Left ventricle myocardium superior (tissue), 1 donor: Measurements from ENCODE around the gene SPATA2. TPM values are rescaled to one million over a fixed set of nuclear protein-coding genes. Genes with fewer than 3 reads are reported as not detected.
A peak's percentile ranks its signal among the peaks of the same experiment; 100 is the strongest.

Source experiments
- ATAC-seq: fragments of 200-7000 bp; cut with Tn5 transposase; one replicate; pipeline ENCODE4 v1.9.1; 2020; ENCODE audit warnings: mild to moderate bottlenecking, moderate library complexity
- DNase-seq: peaks from one replicate; pipeline ENCODE4 v3.0.0-alpha.2; 2020
- intact Hi-C: fragments of 100-400 bp; cut with micrococcal nuclease; formaldehyde crosslinking; loops from one replicate; pipeline ENCODE4 v1.11.0; 2022
- total RNA-seq: library from RNA; stranded (reverse); fragmentation: NEBNext Ultra II Directional; extraction: Animal tissue kit (Norgen Biotek cat#: 25700); gene quantifications from one replicate; pipeline ENCODE4 v1.2.1, GENCODE V29; 2021
- donor health status: DM: no; HTN: yes; CAD: no; lungs with severe emphysema.

SPATA2 gene
- total RNA-seq, 1 donor from 2014 or later: 8.5 TPM

GRCh38 chr20:49889001-49889934 is 26.1 kb downstream of the SPATA2 start:
- intact Hi-C loops: no loop called here
- ATAC-seq (no peak), DNase-seq (no peak)

GRCh38 chr20:49888212-49889000 is 26.9 kb downstream of the SPATA2 start:
- ATAC-seq (peak; percentile 16), DNase-seq (no peak)
- intact Hi-C loops: no loop called here

- intact Hi-C loops: no loop called here
- ATAC-seq (peak; percentile 22), DNase-seq (no peak)
Observed at GRCh38 chr20:49887251-49888211, 27.8 kb downstream of the SPATA2 start.

GRCh38 chr20:49886571-49887213 is 28.6 kb downstream of the SPATA2 start:
- ATAC-seq (no peak), DNase-seq (no peak)
- intact Hi-C loops: no loop called here

- ATAC-seq (no peak), DNase-seq (no peak)
- intact Hi-C loops: no loop called here
Observed at GRCh38 chr20:49885558-49886332, 29.6 kb downstream of the SPATA2 start.

GRCh38 chr20:49883246-49883802 is 32.0 kb downstream of the SPATA2 start:
- no peak for ATAC-seq
- intact Hi-C loops: no loop called here
- no peak for DNase-seq

- DNase-seq: no peak
- intact Hi-C loops: no loop called here
- no peak for ATAC-seq
Observed at GRCh38 chr20:49882171-49882970, 33.0 kb downstream of the SPATA2 start.

GRCh38 chr20:49880724-49881445 is 34.4 kb downstream of the SPATA2 start:
- ATAC-seq (no peak), DNase-seq (no peak)
- intact Hi-C loops: no loop called here

- ATAC-seq: peak; percentile 46
- intact Hi-C loops: no loop called here
- no peak for DNase-seq
Observed at GRCh38 chr20:49880177-49880576, 35.2 kb downstream of the SPATA2 start.

- no peak for DNase-seq
- ATAC-seq: no peak
- intact Hi-C loops: no loop called here
Observed at GRCh38 chr20:49878977-49879376, 36.4 kb downstream of the SPATA2 start.

- no peak for ATAC-seq
- intact Hi-C loops: no loop called here
- no peak for DNase-seq
Observed at GRCh38 chr20:49877386-49877921, 37.9 kb downstream of the SPATA2 start.

GRCh38 chr20:49874696-49875095 is 40.6 kb downstream of the SPATA2 start:
- intact Hi-C loops: no loop called here
- no peak for ATAC-seq
- DNase-seq: no peak

GRCh38 chr20:49872056-49872455 is 43.3 kb downstream of the SPATA2 start:
- ATAC-seq: no peak

GRCh38 chr20:49871391-49871948 is 43.9 kb downstream of the SPATA2 start:
- intact Hi-C loops: no loop called here
- DNase-seq (no peak), ATAC-seq (no peak)

More at GRCh38 chr20:49872056-49872455, 43.3 kb downstream of the SPATA2 start:
- intact Hi-C loops: no loop called here
- no peak for DNase-seq

GRCh38 chr20:49870261-49870660 is 45.1 kb downstream of the SPATA2 start:
- no peak for DNase-seq
- intact Hi-C loops: no loop called here
- ATAC-seq: no peak

GRCh38 chr20:49868964-49869363 is 46.4 kb downstream of the SPATA2 start:
- intact Hi-C loops: no loop called here
- ATAC-seq (no peak), DNase-seq (no peak)
